HFF-Myc (cell line): ENCODE data around the gene APC2.

ENCODE experiments used
- DNase-seq: peaks from one replicate; pipeline ENCODE4 v3.0.0-alpha.2; 2011; ENCODE audit warnings: low read depth; ENCODE audit errors: extremely low read depth
- H3K4me3 ChIP-seq: replicated peaks from 2 replicates; pipeline ENCODE4 v1.5.1; 2011; ENCODE audit warnings: low read depth, mild to moderate bottlenecking, control low read depth, low read length
- TF ChIP-seq, protein P1 (sequence below): IDR thresholded peaks from 2 replicates; pipeline ENCODE4 v1.5.1; 2012; ENCODE audit warnings: mild to moderate bottlenecking, low read depth, low read length, control low read depth; ENCODE audit errors: missing control alignments

Gene APC2

DNA sequence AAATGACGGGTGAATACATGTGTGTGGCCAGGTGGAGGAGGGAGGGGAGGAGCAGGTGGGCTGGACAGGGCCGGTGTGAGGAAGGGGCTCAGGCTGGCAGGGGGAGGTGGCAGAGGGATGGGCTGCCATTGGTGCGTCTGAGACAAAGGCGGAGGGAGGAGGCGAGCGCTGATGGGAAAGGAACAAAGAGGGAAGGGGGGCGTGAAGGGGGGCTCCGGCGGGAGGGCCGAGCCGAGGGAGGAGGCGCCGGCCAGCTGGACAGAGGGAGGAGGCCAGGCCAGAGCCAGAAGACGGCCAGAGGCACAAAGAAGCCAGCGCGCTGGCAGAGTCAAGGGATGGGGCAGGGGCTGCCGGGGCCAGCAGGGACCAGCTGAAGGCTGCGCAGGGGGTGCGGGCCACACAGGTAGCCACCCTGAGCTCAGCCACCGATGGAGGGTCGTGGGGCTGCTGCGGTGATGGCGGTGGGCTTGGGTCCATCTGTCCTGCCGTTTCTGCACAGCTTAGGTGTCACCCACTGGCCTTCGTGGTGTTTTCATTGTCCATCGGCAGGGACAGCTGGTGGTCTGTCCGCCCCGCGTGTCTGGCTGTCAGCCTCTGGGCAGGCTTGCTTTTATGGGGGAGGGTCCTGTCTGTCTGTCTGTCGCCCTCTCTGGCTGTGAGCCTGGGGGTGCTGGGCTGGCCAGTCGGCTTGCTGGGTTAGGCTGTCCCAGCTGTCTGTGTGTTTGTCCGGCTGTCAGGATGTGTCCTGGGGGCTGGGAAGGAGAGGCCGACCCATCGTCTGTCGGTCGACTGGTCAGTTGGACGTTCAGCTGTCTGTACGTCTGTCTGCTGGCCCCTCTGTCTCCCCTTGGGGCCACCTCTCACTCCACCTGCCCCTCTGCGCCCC is 2.2 kb downstream of the APC2 start:
- no peak overlapping the region for H3K4me3 ChIP-seq
- TF ChIP-seq, protein P1, sequence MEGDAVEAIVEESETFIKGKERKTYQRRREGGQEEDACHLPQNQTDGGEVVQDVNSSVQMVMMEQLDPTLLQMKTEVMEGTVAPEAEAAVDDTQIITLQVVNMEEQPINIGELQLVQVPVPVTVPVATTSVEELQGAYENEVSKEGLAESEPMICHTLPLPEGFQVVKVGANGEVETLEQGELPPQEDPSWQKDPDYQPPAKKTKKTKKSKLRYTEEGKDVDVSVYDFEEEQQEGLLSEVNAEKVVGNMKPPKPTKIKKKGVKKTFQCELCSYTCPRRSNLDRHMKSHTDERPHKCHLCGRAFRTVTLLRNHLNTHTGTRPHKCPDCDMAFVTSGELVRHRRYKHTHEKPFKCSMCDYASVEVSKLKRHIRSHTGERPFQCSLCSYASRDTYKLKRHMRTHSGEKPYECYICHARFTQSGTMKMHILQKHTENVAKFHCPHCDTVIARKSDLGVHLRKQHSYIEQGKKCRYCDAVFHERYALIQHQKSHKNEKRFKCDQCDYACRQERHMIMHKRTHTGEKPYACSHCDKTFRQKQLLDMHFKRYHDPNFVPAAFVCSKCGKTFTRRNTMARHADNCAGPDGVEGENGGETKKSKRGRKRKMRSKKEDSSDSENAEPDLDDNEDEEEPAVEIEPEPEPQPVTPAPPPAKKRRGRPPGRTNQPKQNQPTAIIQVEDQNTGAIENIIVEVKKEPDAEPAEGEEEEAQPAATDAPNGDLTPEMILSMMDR: no peak
- no peak for DNase-seq

DNA sequence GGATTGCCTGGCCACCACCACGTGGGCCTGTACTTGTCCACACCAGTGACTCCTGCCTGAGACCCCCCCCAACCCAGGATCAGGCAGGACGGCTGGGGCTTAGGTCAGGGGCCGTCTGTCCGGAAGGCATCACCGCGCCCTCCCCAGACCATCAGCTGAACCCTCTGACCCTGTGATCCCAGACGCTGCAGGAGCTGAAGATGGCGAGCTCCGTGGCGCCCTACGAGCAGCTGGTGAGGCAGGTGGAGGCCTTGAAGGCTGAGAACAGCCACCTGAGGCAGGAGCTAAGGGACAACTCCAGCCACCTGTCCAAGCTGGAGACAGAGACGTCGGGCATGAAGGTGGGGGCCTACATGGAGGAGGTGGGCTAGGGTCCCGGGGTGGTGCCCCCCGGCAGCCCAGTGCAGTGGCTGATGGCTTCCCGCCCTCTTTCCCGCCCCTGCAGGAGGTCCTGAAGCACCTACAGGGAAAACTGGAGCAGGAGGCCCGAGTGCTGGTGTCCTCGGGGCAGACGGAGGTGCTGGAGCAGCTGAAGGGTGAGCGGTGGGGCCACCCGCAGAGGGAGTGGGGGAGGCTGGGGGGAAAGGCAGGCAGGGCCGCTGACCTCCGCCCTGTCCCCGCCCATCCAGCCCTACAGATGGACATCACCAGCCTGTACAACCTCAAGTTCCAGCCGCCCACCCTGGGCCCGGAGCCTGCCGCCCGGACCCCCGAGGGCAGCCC is 3.0 kb downstream of the APC2 start:
- TF ChIP-seq, protein P1: no peak
- DNase-seq: no peak
- no peak overlapping the region for H3K4me3 ChIP-seq

DNA sequence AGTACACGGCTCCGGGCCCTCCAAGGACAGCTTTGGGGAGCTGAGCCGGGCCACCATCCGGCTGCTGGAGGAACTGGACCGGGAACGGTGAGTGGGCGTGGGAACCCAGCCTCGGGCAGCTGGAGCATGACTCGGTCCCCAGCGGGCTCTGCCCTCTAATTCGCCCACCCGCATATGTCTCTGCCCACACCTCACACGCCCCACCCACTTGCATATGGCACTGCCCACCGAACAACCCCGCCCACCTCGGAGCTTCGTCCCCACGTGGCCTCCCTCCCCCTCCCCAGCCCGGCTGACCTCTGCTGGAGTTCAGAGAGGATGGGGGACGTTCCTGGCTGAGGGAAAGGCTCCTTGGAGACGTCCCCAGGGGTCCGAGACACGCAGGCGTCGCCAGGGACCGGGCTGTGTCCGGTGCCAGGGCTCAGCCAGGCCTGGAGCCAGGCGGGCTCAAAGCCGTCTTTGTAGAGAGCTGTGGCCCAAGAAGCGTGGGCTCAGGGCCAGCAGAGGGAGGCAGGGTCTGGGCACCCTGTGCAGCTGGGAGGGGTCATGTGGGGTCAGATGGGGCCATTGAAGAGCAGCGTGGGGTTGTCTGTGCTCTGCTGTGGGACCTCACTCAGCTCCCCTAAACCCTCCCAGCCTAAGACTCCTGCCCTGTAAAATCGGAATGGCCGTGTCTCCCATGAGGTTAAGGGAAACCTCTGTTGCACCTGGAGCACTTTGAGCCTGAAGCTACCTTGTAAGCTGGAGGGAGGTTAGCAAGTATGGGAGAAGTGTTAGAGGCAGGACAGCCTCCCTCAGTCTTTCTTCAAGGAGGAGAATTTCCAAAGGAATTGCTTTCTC is 3.8 kb downstream of the APC2 start:
- H3K4me3 ChIP-seq: no peak overlapping the region
- TF ChIP-seq, protein P1: no peak
- DNase-seq: no peak

- no peak for DNase-seq
- TF ChIP-seq, protein P1: no peak
- no peak overlapping the region for H3K4me3 ChIP-seq
Observed at GRCh38 chr19:1455002-1455335, 5.0 kb downstream of the APC2 start.

- TF ChIP-seq, protein P1: no peak
- H3K4me3 ChIP-seq: no peak overlapping the region
- DNase-seq: no peak
Observed at GRCh38 chr19:1455336-1456120, 5.6 kb downstream of the APC2 start.
